PFSK-1 (cell line): ENCODE results near the gene UBN2.
A peak's percentile ranks its signal among the peaks of the same experiment; 100 is the strongest.

Source experiments
- FOXP2 ChIP-seq: optimal IDR thresholded peaks from 2 replicates; pipeline ENCODE3; 2011; ENCODE audit warnings: borderline replicate concordance, control low read depth, inconsistent platforms; ENCODE audit not compliant: insufficient read depth; ENCODE audit errors: extremely low read length, extremely low read depth
- POLR2AphosphoS5 ChIP-seq: IDR thresholded peaks from 2 replicates; pipeline ENCODE4 v1.6.1; 2012; ENCODE audit warnings: low read depth, mild to moderate bottlenecking, control low read depth, low read length, moderate library complexity

DNA sequence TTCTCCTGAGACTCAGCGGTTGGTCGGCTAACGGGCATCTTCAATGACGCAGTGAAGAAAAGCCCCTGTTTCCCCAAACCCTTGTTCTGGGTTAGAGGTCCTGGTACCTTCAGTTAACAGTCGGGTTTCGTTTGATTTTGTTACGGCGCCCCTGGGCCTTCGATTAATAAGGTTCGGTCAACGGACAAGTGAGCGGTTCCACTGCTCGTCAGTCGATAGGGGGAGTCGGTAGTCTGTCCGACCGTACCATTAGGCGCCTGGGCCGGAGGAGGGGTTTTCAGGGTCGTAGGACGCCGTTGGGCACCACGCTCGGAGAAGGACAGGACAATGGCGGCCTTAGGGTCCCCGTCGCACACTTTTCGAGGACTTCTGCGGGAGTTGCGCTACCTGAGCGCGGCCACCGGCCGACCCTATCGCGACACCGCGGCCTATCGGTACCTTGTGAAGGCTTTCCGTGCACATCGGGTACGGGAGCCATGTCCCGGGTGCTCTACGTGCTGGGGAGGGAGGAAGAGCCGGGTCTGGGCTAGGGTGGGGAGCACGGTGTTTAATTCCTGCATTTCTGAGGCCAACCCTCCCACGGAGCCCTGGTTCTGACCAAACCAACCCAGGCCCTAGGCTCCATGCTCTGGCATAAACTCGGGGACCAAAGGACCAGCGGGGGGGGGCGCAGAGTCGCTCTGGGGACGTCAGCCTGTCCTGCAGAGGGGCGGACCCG lies 110.2 kb downstream of the UBN2 start, which contains the start of gene FMC1:
- TF ChIP-seq POLR2AphosphoS5 (peak; percentile 73), FOXP2 (no peak)
